Activated T-cell treated with anti-CD3 and anti-CD28 coated beads for 24 hours (primary cell): ENCODE measurements around the gene SYT9.
"Not testable (repeated sequence)": the region's sequence is repeated elsewhere in the genome, so short reads cannot be mapped to it uniquely, and the experiment has no call there.

ENCODE experiments used
- DNase-seq: peaks from one replicate; pipeline ENCODE4 v3.0.0-alpha.2; 2020; ENCODE audit warnings: low read depth

The SYT9 gene

DNA sequence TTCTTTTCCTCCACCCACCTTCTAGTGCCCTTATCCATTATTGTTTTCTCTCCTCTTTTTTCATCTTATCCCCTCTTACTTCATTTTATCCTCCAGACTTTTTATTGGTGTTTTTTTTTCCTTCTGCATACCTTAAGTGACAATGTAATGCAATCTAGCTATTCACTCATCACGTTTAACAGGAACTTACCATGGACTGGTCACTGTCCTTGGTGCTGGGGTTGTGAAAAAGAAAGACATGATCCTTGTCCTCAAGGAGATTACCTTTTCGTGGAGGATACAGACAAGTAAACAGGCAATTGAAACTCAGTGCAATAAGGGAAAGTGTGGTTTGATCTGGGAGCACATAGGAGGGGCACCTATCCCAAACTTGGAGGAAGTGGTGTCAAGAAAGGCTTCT is 20.7 kb downstream of the SYT9 start:
- no peak for DNase-seq

DNA sequence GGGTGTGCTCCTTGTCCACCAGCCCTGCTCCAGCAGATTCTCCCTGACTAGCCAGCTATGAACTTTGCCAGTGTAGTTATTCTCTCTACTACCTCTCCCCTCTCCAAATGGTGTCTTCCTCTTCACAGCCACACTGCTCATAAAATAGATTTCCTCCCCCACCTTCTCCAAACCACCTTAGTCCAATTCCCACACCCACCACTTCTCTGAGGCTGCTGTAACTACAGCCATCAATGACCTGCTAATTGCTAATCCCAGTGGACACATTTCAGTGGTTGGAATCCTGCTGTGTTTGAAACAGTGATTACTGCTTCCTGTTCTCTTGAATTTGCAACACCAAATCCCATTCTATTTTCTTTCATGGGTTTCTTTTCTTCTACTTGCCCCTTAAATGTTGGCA is 23.4 kb downstream of the SYT9 start:
- DNase-seq: no peak

DNA sequence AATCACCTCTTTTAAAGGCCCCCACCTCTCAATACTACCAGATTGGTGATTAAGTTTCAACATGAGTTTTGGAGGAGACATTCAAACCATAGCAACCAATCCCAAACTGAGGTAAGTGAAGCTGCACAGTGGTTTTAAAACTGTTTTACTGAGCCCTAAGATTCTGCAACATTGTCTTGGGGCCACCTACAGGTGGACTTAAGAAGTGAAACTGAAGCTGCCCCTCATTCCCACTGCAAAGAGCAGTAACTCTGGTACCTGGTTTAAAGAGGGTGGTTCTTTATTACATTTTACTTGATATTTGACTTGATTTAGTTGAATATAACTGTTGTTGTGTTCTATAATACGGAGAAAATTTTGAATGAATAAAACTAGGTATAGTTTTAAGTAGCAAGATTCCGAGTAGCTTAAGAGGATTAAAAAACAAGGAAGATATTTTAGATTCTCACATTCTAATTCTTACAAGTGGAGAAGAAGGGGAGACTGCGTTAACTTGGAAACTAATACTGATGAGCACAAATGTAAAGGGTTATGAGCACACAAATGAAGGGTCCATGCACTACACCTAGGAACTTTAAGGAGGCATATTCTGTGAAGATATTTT is 26.7 kb downstream of the SYT9 start:
- DNase-seq: no peak

DNA sequence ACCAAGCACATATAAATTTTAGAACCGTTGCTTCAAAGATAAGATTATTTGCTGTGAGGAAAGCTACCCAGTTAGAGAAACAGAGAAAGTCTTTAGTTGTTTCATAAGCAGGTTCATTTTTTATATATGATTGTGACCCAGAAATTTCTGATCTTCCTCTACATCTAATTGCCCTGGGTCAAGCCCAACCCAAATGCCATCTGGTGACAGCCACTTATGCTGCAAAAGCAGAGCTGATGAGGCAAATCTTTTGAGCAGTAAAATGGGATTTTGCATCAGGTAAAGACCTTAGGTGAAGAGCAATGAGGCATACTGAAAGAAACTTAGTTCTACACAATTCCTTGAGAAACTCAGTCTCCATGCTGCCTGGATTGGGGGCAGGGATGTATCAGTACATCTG is 28.0 kb downstream of the SYT9 start:
- DNase-seq: no peak

DNA sequence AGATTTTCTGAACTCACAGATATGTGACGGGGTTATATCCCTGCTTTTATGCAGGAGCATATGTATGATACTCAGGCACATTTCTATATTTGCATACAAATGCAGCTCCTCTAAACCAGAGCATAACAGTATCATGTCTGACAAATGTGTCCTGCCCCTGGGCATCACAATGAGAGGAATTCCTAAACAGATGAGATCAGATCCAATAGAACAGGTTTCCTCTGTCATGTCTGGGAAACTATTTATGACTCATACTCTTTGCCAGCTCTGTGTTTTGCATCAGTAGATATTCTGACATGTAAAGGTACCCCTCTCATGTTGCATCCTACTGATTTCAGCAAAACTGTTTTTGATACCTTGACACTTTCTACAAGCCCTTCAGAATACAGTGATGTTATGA is 29.4 kb downstream of the SYT9 start:
- DNase-seq: no peak

DNA sequence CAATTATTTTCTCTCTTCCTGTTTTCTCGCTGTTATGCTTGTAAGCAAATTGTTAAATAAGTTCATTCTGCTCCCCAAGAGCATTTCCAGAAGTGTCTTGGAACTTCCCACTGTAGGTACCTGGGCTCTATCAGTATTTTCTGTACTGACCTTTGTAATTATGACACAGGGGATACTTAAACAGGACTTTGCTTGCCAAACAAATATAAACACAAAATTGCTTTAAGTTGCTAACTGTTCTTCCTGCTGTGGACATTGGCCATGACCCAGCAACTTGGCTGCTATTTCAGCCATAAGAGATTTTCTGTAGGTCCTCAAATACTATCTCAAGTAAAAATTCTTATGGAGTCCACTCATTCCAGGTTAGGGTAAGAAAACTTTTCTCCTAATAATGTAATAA is 30.1 kb downstream of the SYT9 start:
- no peak for DNase-seq

DNA sequence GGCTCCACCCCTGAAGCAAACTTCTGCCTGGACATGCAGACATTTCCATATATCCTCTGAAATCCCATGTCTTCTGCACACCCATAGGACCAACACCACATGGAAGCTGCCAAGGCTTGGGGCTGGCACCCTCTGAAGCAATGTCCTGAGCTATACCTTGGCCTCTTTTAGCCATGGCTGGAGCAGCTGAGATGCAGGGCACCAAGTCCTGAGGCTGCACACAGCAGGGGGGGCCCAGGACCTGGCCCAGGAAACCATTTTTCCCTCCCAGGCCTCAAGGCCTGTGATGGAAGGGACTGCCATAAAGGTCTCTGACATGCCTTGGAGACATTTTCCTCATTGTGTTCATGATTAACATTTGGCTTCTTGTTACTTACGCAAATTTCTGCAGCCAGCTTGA is 34.5 kb downstream of the SYT9 start:
- no peak for DNase-seq

DNA sequence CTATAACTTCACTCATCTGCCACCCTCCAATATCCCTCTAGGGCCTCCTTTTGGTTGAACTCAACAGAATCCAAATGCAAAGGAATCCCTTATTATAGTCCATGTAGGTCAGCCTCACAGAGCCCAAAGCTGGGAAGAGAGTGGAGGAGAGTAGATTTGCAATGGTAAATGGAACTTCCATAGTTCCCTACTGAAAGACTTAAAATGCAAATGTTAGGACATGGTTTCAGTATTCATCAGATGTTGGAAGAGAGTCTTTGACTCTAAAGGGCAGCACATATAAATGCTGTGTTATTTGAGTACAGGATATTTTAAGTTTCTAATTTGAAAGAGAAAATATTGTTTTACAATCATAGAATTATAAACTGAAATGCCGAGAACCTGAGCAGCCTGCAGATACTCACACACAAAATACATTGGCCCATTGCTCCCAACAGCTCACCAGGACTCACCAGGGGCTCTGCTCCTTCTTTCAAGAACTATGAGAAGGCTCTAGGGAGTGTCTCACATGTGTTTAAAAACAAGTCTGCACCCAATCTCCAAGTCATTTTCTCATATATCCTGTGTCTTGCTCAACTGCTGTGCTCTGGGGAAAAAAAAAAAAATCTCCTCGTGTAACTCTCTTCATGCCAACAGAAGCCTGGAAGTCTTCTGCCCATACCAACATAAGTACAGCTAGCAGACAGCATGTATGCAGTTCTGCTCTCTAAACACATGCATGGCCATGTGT is 39.6 kb downstream of the SYT9 start:
- DNase-seq: no peak

DNA sequence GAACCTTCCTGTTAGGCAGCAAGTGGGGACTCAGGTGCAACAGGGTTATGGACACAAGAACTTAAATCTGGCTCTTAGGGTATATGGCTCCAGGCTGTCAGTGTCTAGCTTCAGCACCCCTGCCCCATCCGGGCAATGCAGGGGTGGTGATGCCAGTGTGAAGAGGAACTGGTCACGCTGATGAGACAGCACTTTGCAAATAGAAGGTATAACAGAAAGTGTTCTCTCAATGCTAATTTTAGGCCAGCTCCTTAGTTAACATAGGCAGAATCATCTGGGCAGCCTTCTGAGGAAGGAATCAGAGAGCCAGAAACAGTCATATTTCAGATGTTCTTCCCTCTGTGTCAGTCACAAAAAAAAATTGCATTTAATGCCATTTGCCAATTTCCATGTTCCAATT is 41.2 kb downstream of the SYT9 start:
- no peak for DNase-seq

DNA sequence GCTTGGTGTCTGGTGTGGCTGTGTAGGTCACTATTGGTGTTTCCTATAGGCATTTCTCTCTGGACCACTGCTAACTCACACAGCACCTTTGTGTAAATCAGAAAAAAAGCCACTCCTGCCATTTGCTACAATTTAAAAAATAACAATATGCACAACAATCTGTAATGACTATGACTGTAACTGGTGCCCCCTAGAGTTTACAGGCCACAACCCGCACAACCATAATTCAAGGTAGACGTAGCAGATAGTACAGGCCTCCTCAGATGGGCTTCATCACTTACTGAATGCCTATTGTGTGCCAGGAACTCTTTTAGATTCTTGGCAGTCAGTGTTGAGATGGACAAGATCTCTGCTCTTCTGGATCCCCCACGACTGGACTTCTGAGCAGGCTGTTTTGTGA is 47.7 kb downstream of the SYT9 start:
- DNase-seq: no peak

DNA sequence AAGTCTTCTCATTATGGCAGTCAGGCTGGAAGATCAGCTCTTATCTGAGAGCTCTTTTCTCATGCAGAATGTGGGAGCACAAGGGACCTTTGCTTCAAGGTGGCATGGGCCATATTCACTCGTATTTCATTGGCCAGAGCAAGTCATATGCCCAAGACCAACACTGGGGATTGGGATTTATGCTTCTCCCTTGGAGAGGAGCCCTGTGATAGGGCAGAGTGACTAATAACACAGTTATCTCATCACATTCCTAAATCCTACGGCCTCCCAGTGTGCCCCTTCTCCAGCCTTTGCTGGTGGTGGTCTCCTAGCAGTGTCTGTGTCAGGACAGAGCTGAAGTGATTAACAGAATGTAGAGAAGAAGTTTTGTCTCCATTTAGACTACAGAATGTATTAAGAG is 48.6 kb downstream of the SYT9 start:
- no peak for DNase-seq

DNA sequence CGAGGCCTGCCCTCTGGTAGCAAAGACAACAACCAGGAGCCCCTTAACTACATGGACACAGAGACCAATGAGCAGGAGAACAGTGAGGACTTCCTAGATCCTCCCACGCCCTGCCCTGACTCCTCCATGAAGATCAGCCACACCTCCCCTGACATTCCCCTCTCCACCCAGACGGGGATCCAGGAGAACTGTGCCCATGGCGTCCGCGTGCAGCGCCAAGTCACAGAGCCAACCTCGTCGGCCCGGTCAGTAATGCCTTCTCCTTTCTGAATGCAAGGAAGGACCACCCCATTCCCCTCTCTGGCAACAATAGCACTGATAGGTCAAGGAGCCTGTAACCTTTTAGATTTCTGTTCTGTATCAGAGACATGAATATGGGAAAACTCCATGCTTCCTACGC is 51.4 kb downstream of the SYT9 start:
- DNase-seq: no peak

DNA sequence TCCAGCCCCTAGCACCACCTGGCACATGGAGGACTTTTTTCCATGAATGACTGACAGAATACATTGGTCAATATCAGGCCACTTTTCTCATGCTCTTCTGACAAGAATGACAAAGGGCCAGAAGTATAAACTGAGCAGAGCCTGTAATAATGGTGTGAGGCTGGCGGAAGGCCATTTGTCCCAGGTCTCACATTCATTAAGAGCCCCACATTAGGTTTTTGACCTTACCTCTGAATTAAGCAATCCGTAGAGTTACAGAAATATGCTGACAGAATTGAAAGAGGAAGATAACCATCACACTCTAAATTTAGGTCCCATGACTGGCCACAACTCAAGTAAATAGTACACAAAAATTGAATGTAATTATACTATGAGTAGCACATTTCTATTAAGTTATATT is 55.2 kb downstream of the SYT9 start:
- no peak for DNase-seq

DNA sequence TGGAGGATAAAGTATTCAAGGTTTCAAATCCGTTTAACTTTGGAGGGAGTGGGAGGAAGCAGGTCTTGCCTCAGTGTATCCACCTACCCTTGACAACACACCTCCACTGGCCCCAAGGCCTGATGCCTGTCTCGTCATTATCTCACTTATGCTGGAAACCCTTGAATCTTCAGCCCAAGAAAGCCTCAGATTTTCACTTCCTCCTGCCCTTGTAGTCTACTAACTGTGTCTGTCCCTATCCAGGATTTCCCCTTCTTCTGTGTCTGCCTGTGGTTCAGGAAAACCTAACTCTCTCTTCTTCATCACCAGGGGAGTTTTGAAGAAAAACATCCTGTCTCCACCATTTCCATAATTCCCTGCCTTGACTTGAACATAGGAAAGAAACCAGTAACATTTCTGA is 56.1 kb downstream of the SYT9 start:
- DNase-seq: no peak

DNA sequence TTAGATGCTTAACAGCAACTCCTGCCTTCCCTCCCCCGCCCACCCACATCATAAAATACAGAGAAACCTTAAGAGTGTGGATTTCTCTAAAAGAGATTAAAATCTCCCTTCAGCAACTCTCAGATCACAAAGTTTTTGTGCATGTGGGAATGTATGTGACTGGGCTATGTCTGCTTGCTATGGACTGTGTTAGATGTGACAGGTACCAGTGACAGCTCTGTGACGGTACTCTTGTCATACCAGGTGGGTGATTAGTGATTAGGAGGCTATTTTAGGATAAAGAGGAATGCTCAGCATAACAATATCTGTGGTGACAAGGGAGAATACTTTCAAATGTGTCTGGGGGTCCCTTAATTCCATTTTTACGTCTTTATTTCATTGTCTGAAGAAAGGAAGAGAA is 60.2 kb downstream of the SYT9 start:
- no peak for DNase-seq

DNA sequence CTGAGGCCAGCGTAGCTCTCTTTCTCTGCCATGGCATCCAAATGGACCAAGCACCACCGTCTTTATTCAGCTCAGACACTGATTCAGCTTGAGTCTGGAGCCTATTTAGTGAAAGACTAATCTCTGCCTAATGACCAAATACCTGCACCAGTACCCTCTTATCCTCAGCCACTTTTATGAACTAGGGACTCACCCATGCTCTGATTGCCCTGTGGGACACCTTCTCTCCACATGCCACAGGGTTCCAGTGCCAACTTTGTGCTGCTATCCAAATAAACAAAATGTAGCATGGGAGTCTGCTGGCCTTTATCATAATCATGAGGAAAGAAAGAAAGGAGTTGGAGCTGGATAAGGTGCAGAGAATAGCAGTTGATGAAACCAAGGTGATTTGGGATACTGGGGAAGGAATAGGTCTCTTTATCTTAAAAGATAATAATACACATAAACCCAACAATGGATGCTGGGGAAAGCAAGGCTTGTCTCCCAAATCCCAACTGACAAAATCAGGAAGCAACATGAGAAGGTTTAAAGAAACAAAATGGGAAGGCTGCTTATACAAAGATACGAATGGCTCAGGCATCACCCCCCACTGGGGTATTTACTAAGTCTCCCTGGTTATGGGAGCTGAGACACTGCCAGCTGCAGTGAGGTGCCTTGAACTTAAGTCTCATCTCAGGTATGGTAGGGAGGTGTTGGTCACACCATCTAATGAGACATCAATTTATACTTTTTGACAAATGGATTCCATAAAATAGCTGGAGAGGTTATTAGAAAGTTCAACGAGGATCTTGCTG is 63.3 kb downstream of the SYT9 start:
- DNase-seq: no peak

DNA sequence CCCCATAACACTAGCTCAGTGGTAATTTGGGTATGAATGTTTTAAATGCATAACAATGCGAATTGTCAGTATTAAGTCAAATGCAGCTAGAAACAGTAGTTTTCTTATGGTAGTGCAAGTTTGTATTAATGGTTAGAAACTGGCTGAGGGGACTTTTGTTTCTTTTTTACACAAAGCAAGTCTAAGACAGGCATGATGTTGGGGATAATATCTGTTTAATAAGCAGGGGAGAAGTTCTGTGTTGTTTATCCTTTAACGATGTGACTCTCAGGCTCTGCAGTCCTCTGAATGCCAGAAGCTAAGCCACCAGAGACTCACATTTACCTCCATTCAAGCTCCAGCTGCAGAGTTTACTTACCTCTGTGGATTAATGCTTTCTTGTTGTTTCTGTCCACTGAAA is 67.8 kb downstream of the SYT9 start:
- no peak for DNase-seq

DNA sequence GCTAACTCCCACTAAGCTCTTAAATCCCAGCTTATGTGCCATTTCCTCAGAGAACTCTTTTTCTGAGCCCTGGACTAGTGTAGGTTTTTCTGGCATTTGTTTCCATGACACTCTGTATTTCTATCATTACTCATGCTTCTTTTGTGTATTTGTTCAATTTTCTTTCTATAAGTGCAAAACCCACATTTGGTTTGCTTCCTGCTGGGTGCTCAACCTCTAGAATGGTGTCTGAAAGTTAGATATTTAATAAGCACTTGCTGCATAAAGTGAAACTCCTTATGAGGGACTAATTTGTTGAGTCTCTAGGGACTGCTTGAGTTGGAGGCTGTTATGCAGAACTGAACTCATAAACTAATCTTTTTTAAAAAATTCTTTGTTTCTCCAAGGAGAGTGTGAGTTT is 68.6 kb downstream of the SYT9 start:
- no peak for DNase-seq

DNA sequence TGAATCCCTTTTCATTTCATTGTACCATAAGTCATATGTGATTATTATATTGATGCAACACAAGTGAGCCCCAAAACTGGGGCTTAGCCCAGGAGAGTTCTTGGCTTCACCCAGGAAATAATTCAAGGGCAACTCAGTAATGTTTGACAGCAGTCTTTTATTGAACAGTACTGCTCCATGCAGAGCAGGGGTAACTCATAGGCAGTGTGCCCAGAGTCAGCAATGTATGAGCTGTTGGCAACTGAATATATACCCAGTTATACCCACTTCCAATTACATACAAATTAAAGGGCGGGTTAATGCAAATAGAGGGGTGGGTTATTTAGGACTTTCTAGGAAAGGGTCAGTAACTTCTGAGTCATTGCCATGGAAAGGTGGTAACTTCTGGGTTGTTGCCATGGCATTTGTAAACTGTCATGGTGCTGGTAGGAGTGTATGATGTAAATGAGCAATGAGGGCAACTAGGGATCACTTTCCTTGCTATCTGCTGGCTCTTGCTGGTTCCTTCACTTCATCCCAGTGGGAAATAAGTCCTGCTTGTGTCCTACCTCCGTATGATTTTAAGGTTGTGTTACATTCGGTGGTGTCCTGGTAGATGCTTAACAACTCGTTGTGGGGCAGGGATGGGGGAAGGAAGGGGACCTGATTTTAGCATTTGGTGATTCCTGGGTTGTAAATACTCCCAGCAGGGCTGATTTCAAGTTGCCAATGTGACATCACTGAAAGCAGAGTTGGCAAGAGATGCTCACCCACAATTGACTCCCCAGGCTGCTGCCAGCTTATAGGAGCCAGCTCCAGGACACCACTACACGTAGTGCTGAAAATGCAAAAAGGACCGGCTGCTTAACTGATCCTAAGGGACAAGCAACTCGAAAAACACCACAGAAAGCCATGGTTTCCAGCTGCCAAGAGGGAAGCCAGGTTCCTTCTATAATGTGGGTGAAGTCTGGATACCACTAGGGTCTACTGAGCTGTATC is 70.1 kb downstream of the SYT9 start:
- DNase-seq: no peak

DNA sequence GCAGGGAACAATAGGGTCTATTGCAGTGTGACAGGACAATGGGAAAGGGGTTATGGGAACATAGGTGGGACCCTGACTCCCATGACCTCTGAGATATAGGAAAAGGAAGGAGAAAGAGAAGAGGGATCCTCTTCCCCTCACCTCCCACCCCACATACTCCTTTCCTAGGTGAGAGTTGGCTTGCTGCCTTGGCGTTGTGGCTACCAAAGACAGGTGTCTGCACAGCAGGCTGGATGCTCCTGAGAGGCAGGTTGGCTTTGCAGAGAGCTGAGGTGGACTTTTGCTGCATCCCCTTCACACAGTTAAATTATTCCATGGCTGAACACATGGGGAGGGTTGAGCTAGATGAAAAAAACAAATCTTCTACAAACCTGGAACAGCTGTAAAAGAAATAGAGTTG is 80.7 kb downstream of the SYT9 start:
- no peak for DNase-seq

DNA sequence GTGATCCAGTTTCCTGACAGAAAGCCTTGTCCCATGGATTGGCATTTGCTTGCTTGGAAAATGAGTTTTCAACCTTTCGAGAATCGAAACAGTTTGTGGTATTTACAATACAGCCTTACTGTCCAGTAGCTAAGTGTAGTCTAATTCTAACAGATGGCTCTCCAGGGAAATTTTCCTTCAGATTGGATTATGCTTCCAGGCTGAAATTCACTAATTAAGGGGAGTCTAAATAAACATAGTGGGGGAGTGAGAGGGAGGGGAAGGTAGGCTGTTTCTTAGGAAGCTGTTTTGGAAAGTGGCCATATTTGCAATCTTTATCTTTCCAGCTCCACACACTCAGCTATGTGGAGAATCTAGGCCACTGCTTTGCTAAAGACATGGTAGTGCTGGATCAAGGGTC is 81.3 kb downstream of the SYT9 start:
- no peak for DNase-seq

DNA sequence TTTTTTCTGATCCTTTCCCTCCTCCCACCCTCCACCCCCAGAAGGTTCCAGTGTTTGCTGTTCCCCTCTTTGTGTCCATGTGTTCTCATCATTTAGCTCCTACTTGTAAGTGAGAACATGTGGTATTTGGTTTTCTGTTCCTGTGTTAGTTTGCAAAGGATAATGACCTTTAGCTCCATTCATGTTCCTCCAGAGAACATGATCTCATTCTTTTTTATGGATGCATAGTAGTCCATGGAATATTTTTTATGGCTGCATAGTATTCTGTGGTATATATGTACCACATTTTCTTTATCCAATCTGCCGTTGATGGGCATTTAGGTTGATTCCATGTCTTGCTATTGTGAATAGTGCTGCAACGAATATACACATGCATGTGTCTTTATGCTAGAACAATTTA is 83.7 kb downstream of the SYT9 start:
- not testable (repeated sequence) for DNase-seq
